Activated naive CD4-positive, alpha-beta T cell treated with anti-CD3 and anti-CD28 coated beads, Interleukin-2, amount 10 ng/mL, durations not matched to agents 5 hours and 36 hours (primary cell): ENCODE measurements around the gene NPIPB8. TPM values are rescaled to one million over a fixed set of nuclear protein-coding genes. Genes with fewer than 3 reads are reported as not detected.

Source experiments
- total RNA-seq, 2 experiments: library from RNA; stranded (reverse); gene quantifications; one replicate each; pipeline ENCODE4 v1.2.3, GENCODE V29; 2021

The NPIPB8 gene
- not detected for total RNA-seq

GRCh38 chr16:28637765-28638164 lies at the start of gene NPIPB8:
NPIPB8 (plus strand) TSS chr16:28638065; CDS start chr16:28638361, 296 bp downstream.

GRCh38 chr16:28596840-28597691 lies 40.8 kb upstream of the NPIPB8 start, which contains the start of gene SULT1A2:
SULT1A2 (minus strand) TSS chr16:28597050; CDS start chr16:28595930, 1,120 bp downstream.

GRCh38 chr16:28609631-28610594 lies 28.0 kb upstream of the NPIPB8 start, which contains the start of gene SULT1A1:
SULT1A1 (minus strand) TSS chr16:28610044; CDS start chr16:28608855, 1,189 bp downstream.

Other genes with a start within 250 kb of the NPIPB8 start
- 10 to 100 TPM; 28.3 to 33.7 TPM for gene EIF3CL, start 234.2 kb upstream of the NPIPB8 start, total RNA-seq
- gene NPIPB7, start 165.7 kb upstream of the NPIPB8 start, total RNA-seq, result under 1 TPM; 0.26 to 0.38 TPM
- 10 to 100 TPM; 45.7 to 49.9 TPM for gene CLN3, start 146.0 kb upstream of the NPIPB8 start, total RNA-seq
- gene APOBR, start 143.4 kb upstream of the NPIPB8 start, total RNA-seq, result 10 to 100 TPM; 19.7 to 20.3 TPM
- not detected for gene IL27, start 131.2 kb upstream of the NPIPB8 start, total RNA-seq
- not detected for gene NUPR1, start 99.1 kb upstream of the NPIPB8 start, total RNA-seq
- gene SGF29, start 84.1 kb upstream of the NPIPB8 start, total RNA-seq, result 10 to 100 TPM; 39.0 to 42.7 TPM
- under 1 TPM; 0.36 to 0.38 TPM for gene SULT1A2, start 41.0 kb upstream of the NPIPB8 start, total RNA-seq
- 10 to 100 TPM; 13.2 to 14.7 TPM for gene SULT1A1, start 28.0 kb upstream of the NPIPB8 start, total RNA-seq
- gene EIF3C, start 73.4 kb downstream of the NPIPB8 start, total RNA-seq, result 100 to 1,000 TPM; 514 to 536 TPM
- gene NPIPB9, start 113.7 kb downstream of the NPIPB8 start, total RNA-seq, result 1 to 10 TPM; 1.2 to 1.3 TPM
- gene ATXN2L, start 184.9 kb downstream of the NPIPB8 start, total RNA-seq, result 100 to 1,000 TPM; 240 to 248 TPM
- gene TUFM, start 208.3 kb downstream of the NPIPB8 start, total RNA-seq, result 100 to 1,000 TPM; 106 to 111 TPM
- 10 to 100 TPM; 57.7 to 57.9 TPM for gene SH2B1, start 225.8 kb downstream of the NPIPB8 start, total RNA-seq
- 1 to 10 TPM in 1 of 2 experiments, under 1 TPM in 1; 0.79 to 1.2 TPM for gene ATP2A1, start 240.4 kb downstream of the NPIPB8 start, total RNA-seq